ENCODE data around the gene RNF112. TPM values are rescaled to one million over a fixed set of nuclear protein-coding genes. Genes with fewer than 3 reads are reported as not detected.

The RNF112 gene
- total RNA-seq, 2 experiments from 2014 or later, result 1.2 to 1.8 TPM

- no peaks in the 10 kb centered on the region for H3K36me3 Mint-ChIP-seq
- POLR2A ChIA-PET, result interaction anchor here (2.4 kb wide), 1 partner anchor 9 kb away, joined by 9 read pairs; the partner anchor contains the start of gene MAPK7
- peaks cover 15% of the 10 kb centered on the region for H3K27me3 Mint-ChIP-seq
- peak overlapping the region; percentile 59 for H3K4me3 Mint-ChIP-seq
- DNase-seq (no peak), ATAC-seq (ENCODE audit: low read depth) (no peak)
- H3K9me3 Mint-ChIP-seq, result no peaks in the 10 kb centered on the region
- peaks cover 36% of the 10 kb centered on the region for H3K4me1 Mint-ChIP-seq
- no peak overlapping the region for H3K27ac Mint-ChIP-seq
Measured at GRCh38 chr17:19369107-19369778, 41.8 kb upstream of the RNF112 start.

GRCh38 chr17:19369846-19370492, 41.1 kb upstream of the RNF112 start:
- Mint-ChIP-seq H3K27me3 (peaks cover 13% of the 10 kb centered on the region), H3K4me3 (peak overlapping the region; percentile 59), H3K9me3 (no peaks in the 10 kb centered on the region), H3K4me1 (peaks cover 36% of the 10 kb centered on the region), H3K36me3 (no peaks in the 10 kb centered on the region), H3K27ac (peak overlapping the region; percentile 92)
- POLR2A ChIA-PET, result interaction anchor here (2.4 kb wide), 1 partner anchor 8 kb away, joined by 9 read pairs; the partner anchor contains the start of gene MAPK7
- ATAC-seq (ENCODE audit: low read depth), result peak; percentile 80
- no peak for DNase-seq

GRCh38 chr17:19370493-19370960, 40.5 kb upstream of the RNF112 start:
- Mint-ChIP-seq H3K27me3 (peaks cover 13% of the 10 kb centered on the region), H3K27ac (peak overlapping the region; percentile 92), H3K36me3 (no peaks in the 10 kb centered on the region), H3K4me3 (peak overlapping the region; percentile 64), H3K4me1 (peaks cover 36% of the 10 kb centered on the region), H3K9me3 (no peaks in the 10 kb centered on the region)
- ATAC-seq (ENCODE audit: low read depth) (peak; percentile 19), DNase-seq (peak; percentile 51)
- POLR2A ChIA-PET, result interaction anchor here (2.4 kb wide), 1 partner anchor 7 kb away, joined by 9 read pairs; the partner anchor contains the start of gene MAPK7

- no peak for ATAC-seq (ENCODE audit: low read depth)
- Mint-ChIP-seq H3K27ac (peak overlapping the region; percentile 78), H3K4me1 (peaks cover 40% of the 10 kb centered on the region), H3K4me3 (peak overlapping the region; percentile 64), H3K9me3 (no peaks in the 10 kb centered on the region), H3K36me3 (no peaks in the 10 kb centered on the region), H3K27me3 (peaks cover 8% of the 10 kb centered on the region)
- POLR2A ChIA-PET, result interaction anchor here (0.6 kb wide), 1 partner anchor 275 kb away, joined by 6 read pairs; no protein-coding TSS in a partner anchor
- no peak for DNase-seq
Measured at GRCh38 chr17:19371259-19372010, 39.6 kb upstream of the RNF112 start.

- H3K27me3 Mint-ChIP-seq, result peaks cover 8% of the 10 kb centered on the region
- H3K4me1 Mint-ChIP-seq, result peaks cover 43% of the 10 kb centered on the region
- ATAC-seq (ENCODE audit: low read depth) (no peak), DNase-seq (no peak)
- H3K9me3 Mint-ChIP-seq, result no peaks in the 10 kb centered on the region
- H3K36me3 Mint-ChIP-seq, result no peaks in the 10 kb centered on the region
- peak overlapping the region; percentile 42 for H3K4me3 Mint-ChIP-seq
- POLR2A ChIA-PET, result no interaction called here
- peak overlapping the region; percentile 26 for H3K27ac Mint-ChIP-seq
Measured at GRCh38 chr17:19372011-19372370, 39.0 kb upstream of the RNF112 start.

- no peak for ATAC-seq (ENCODE audit: low read depth)
Measured at GRCh38 chr17:19372439-19372838, 38.6 kb upstream of the RNF112 start.

GRCh38 chr17:19372866-19373504, 38.0 kb upstream of the RNF112 start:
- Mint-ChIP-seq H3K27ac (no peak overlapping the region), H3K27me3 (peaks cover 8% of the 10 kb centered on the region), H3K9me3 (no peaks in the 10 kb centered on the region), H3K36me3 (no peaks in the 10 kb centered on the region), H3K4me1 (peaks cover 45% of the 10 kb centered on the region), H3K4me3 (no peak overlapping the region)
- POLR2A ChIA-PET, result no interaction called here
- no peak for DNase-seq
- ATAC-seq (ENCODE audit: low read depth), result no peak

More at GRCh38 chr17:19372439-19372838, 38.6 kb upstream of the RNF112 start:
- H3K27me3 Mint-ChIP-seq, result peaks cover 8% of the 10 kb centered on the region
- H3K4me3 Mint-ChIP-seq, result no peak overlapping the region
- H3K27ac Mint-ChIP-seq, result peak overlapping the region; percentile 26
- H3K36me3 Mint-ChIP-seq, result no peaks in the 10 kb centered on the region
- H3K4me1 Mint-ChIP-seq, result peaks cover 45% of the 10 kb centered on the region
- DNase-seq, result no peak
- POLR2A ChIA-PET, result no interaction called here
- no peaks in the 10 kb centered on the region for H3K9me3 Mint-ChIP-seq

GRCh38 chr17:19374136-19374535, 36.9 kb upstream of the RNF112 start:
- no peaks in the 10 kb centered on the region for H3K9me3 Mint-ChIP-seq
- POLR2A ChIA-PET, result no interaction called here
- H3K4me1 Mint-ChIP-seq, result peaks cover 42% of the 10 kb centered on the region
- peaks cover 7% of the 10 kb centered on the region for H3K27me3 Mint-ChIP-seq
- no peaks in the 10 kb centered on the region for H3K36me3 Mint-ChIP-seq
- no peak for DNase-seq
- H3K27ac Mint-ChIP-seq, result no peak overlapping the region
- no peak overlapping the region for H3K4me3 Mint-ChIP-seq
- ATAC-seq (ENCODE audit: low read depth), result no peak

GRCh38 chr17:19375732-19376131, 35.3 kb upstream of the RNF112 start:
- Mint-ChIP-seq H3K4me3 (peak overlapping the region; percentile 42), H3K27ac (no peak overlapping the region), H3K27me3 (peaks cover 4% of the 10 kb centered on the region), H3K36me3 (peaks cover 2% of the 10 kb centered on the region), H3K4me1 (peaks cover 33% of the 10 kb centered on the region), H3K9me3 (no peaks in the 10 kb centered on the region)
- ATAC-seq (ENCODE audit: low read depth) (no peak), DNase-seq (no peak)
- POLR2A ChIA-PET, result no interaction called here

- Mint-ChIP-seq H3K9me3 (no peaks in the 10 kb centered on the region), H3K36me3 (peaks cover 6% of the 10 kb centered on the region), H3K27ac (peak overlapping the region; percentile 98), H3K4me1 (peaks cover 23% of the 10 kb centered on the region), H3K27me3 (peaks cover 2% of the 10 kb centered on the region), H3K4me3 (peak overlapping the region; percentile 99)
- POLR2A ChIA-PET, result interaction anchor here (0.8 to 2.4 kb wide), 3 partner anchors 9 to 14 kb away, joined by 3 to 13 read pairs (median 11); partner anchors contain the start of gene B9D1
- ATAC-seq (ENCODE audit: low read depth), result no peak
- no peak for DNase-seq
Measured at GRCh38 chr17:19376811-19377210, 34.2 kb upstream of the RNF112 start.

GRCh38 chr17:19377602-19378415, 33.2 kb upstream of the RNF112 start:
- Mint-ChIP-seq H3K36me3 (peaks cover 8% of the 10 kb centered on the region), H3K27ac (peak overlapping the region; percentile 98), H3K4me3 (peak overlapping the region; percentile 99), H3K27me3 (no peaks in the 10 kb centered on the region), H3K9me3 (no peaks in the 10 kb centered on the region), H3K4me1 (peaks cover 15% of the 10 kb centered on the region)
- peak; percentile 96 for DNase-seq
- POLR2A ChIA-PET, result interaction anchor here (0.7 to 2.4 kb wide), 10 partner anchors 8 to 1665 kb away, joined by 3 to 13 read pairs (median 3); partner anchors contain the start of genes ALDH3A2, B9D1 and USP22
- ATAC-seq (ENCODE audit: low read depth), result peak; percentile 96
